HG02840 (cell line): Measurements from ENCODE around the gene FCHSD2.
A peak's percentile ranks its signal among the peaks of the same experiment; 100 is the strongest.

Experiments
- ATAC-seq: cut with Tn5 transposase; IDR thresholded peaks from one replicate; pipeline ENCODE4 v1.9.1; 2021; ENCODE audit warnings: mild to moderate bottlenecking, moderate library complexity, moderate number of reproducible peaks; ENCODE audit not compliant: unreplicated experiment, low FRiP score

FCHSD2 gene

GRCh38 chr11:73173755-73174494 is 31.8 kb upstream of the FCHSD2 start:
- ATAC-seq = no peak

GRCh38 chr11:73172992-73173656 is 31.0 kb upstream of the FCHSD2 start:
- no peak for ATAC-seq

- ATAC-seq = no peak
Measured at GRCh38 chr11:73171436-73172161, 29.5 kb upstream of the FCHSD2 start.

- no peak for ATAC-seq
Measured at GRCh38 chr11:73170140-73170539, 28.0 kb upstream of the FCHSD2 start.

GRCh38 chr11:73168925-73169579 is 26.9 kb upstream of the FCHSD2 start:
- no peak for ATAC-seq

- no peak for ATAC-seq
Measured at GRCh38 chr11:73167363-73167954, 25.3 kb upstream of the FCHSD2 start.

GRCh38 chr11:73164803-73165540 is 22.9 kb upstream of the FCHSD2 start:
- no peak for ATAC-seq

GRCh38 chr11:73163638-73164174 is 21.6 kb upstream of the FCHSD2 start:
- ATAC-seq = no peak

- ATAC-seq = no peak
Measured at GRCh38 chr11:73162196-73162740, 20.1 kb upstream of the FCHSD2 start.

- ATAC-seq = no peak
Measured at GRCh38 chr11:73160005-73160760, 18.1 kb upstream of the FCHSD2 start.

GRCh38 chr11:73159297-73159696 is 17.2 kb upstream of the FCHSD2 start:
- no peak for ATAC-seq

- no peak for ATAC-seq
Measured at GRCh38 chr11:73158356-73159051, 16.4 kb upstream of the FCHSD2 start.

GRCh38 chr11:73157101-73158010 is 15.2 kb upstream of the FCHSD2 start:
- ATAC-seq = no peak

- no peak for ATAC-seq
Measured at GRCh38 chr11:73156686-73157085, 14.6 kb upstream of the FCHSD2 start.

GRCh38 chr11:73156114-73156513 is 14.0 kb upstream of the FCHSD2 start:
- ATAC-seq = no peak

- no peak for ATAC-seq
Measured at GRCh38 chr11:73155102-73155501, 13.0 kb upstream of the FCHSD2 start.

GRCh38 chr11:73154178-73154577 is 12.1 kb upstream of the FCHSD2 start:
- ATAC-seq = peak; percentile 27
